AG20443 (cell line): ENCODE measurements around the gene GPR149.
A peak's percentile ranks its signal among the peaks of the same experiment; 100 is the strongest.
"Not testable (repeated sequence)": the region's sequence is repeated elsewhere in the genome, so short reads cannot be mapped to it uniquely, and the experiment has no call there.

Experiments used
- DNase-seq: peaks from one replicate; pipeline ENCODE4 v3.0.0; 2012; ENCODE audit warnings: low spot score, mixed read lengths

GPR149 gene, protein sequence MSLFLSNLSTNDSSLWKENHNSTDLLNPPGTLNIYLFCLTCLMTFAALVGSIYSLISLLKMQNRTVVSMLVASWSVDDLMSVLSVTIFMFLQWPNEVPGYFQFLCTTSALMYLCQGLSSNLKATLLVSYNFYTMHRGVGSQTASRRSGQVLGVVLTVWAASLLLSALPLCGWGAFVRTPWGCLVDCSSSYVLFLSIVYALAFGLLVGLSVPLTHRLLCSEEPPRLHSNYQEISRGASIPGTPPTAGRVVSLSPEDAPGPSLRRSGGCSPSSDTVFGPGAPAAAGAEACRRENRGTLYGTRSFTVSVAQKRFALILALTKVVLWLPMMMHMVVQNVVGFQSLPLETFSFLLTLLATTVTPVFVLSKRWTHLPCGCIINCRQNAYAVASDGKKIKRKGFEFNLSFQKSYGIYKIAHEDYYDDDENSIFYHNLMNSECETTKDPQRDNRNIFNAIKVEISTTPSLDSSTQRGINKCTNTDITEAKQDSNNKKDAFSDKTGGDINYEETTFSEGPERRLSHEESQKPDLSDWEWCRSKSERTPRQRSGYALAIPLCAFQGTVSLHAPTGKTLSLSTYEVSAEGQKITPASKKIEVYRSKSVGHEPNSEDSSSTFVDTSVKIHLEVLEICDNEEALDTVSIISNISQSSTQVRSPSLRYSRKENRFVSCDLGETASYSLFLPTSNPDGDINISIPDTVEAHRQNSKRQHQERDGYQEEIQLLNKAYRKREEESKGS

GRCh38 chr3:154430014-154430413, at the start of gene GPR149:
TSS of gene GPR149 (minus strand) at chr3:154430190. CDS start at chr3:154429615, 575 bp downstream.
- DNase-seq, result no peak

DNA sequence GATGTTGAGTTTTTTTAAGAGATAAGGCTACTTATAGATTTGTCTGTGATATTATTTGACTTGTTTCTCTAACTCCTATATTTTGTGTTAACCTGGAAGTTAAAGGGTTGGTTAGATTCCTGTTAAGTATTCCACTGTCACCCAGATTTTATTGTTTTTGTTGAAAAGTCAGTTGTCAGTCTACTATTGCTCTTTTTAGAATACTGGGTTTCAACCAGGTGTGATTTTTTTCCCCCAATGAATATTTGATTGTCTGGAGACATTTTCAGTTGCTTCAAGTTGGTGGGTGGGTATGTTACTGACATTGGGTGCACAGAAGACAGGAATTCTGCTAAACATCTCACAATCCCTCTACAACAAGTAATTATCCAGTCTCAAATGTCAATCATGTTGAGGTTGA, 43.8 kb upstream of the GPR149 start:
- DNase-seq, result no peak

- no peak for DNase-seq
Observed at GRCh38 chr3:154469585-154469984, 39.6 kb upstream of the GPR149 start.

DNA sequence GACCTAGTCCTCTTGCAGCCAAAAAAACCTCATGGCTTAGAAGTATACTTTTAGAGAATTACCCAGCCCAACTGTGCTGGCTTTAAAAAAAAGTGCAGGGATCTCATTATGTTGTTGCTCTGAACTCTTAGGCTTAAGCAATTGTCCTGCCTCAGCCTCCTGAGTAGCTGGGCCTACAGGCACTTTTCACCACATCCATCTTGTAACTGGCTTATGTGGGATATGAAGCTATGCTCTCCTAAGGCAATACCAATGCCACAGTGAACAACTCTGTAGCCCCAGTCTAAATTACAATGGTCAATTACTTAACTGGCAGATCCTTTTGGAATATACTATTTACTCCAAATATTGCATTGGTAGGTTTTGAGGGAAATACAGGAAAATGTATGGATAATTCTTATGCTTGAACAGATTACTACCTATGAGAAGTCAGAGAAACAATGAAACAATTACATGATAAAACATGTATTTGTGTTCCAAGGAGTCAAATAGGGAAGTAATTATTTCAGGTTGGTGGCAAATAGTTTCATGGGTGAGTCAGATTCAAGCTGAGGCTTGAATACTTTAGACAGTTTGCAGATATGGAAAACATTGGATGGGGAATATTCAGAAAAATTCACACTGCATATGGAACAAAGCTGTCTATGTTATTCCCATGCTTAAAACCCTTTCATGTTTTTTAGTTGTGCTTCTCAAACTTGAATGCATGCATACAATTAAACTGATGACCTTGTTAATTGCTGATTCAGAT, 34.6 kb upstream of the GPR149 start:
- DNase-seq, result no peak

GRCh38 chr3:154458560-154458959, 28.6 kb upstream of the GPR149 start:
- no peak for DNase-seq

- DNase-seq, result not testable (repeated sequence)
Observed at GRCh38 chr3:154439081-154439480, 9.1 kb upstream of the GPR149 start.

GRCh38 chr3:154431043-154431442, 1.1 kb upstream of the GPR149 start:
- no peak for DNase-seq

GRCh38 chr3:154428286-154429206, 1.4 kb downstream of the GPR149 start:
- peak; percentile 35 for DNase-seq

GRCh38 chr3:154427685-154428285, 2.2 kb downstream of the GPR149 start:
- peak; percentile 14 for DNase-seq

DNA sequence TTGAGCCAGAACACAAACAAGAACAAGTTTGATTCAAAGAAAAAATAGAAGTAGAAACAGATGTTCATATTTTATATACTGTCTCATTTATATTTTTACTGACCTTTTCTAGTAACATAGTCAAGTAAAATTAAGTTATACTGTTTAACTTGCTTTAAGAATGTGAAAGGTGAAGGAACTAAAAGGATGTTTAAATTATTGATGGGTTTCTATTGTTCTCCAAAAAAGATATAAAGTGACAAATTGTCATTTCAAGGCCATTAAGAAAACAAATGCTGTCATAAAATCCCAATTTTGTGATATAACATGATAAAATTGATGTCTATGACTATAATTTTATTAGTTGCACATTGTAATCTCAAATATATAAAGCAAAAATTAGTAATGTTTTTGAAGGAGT, 7.3 kb downstream of the GPR149 start:
- no peak for DNase-seq

GRCh38 chr3:154421083-154421482, 8.9 kb downstream of the GPR149 start:
- DNase-seq, result peak; percentile 10

- no peak for DNase-seq
Observed at GRCh38 chr3:154398084-154398967, 31.7 kb downstream of the GPR149 start.

DNA sequence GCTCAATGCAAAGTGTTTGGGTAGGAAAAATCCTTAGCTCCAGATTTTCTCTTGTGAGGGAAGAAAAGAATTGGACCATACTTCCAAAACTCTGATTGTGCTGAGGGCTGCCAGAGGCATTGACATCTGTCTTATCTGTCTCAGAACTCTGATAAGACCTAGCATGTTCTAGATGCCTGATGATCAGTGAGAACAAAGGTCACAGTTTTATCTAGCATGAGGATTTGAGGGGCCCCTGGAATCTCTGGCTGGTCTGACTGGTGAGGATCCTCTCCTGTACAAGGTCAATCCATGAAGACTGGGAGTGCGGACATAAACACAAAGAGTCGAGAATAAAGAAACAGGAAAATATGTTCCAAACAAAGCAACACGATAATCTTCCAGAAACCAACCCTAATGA, 40.1 kb downstream of the GPR149 start:
- DNase-seq, result no peak

- DNase-seq, result no peak
Observed at GRCh38 chr3:154384479-154384878, 45.5 kb downstream of the GPR149 start.

DNA sequence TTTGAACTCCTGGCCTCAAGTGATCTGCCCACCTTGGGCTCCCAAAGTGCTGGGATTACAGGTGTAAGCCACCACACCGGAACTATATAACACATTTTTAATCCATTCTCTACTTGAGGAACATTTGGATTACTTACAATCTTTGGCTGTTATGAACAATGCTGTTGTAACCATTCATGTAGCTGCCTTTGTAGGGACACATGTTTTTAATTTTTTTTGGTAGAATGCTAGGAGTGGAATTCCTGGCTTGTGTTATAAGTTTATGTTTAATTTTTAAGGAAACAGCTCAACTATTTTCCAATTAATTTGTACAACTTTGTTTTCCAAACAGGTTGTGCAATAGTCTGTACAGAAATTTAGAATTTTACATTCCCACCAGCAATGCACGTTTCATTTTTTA, 51.7 kb downstream of the GPR149 start:
- no peak for DNase-seq

- no peak for DNase-seq
Observed at GRCh38 chr3:154367221-154367620, 62.8 kb downstream of the GPR149 start.

GRCh38 chr3:154364849-154365248, 65.1 kb downstream of the GPR149 start:
- no peak for DNase-seq

GRCh38 chr3:154361099-154361498, 68.9 kb downstream of the GPR149 start:
- no peak for DNase-seq

DNA sequence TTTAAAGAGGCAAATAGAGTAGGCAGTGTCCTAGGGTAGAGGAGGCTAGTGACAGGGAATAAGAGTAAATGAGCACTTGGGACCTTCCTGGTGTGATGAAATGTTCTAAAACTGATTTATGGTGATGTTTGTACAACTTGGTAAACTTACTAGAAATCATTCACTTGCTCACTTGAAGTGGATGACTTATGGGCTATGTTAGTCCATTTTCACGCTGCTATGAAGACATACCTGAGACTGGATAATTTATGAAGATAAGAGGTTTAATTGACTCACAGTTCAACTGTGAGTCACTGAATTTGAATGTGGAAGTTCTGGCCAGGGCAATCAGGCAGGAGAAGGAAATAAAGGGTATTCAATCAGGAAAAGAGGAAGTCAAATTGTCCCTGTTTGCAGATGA, 74.0 kb downstream of the GPR149 start:
- DNase-seq, result no peak

DNA sequence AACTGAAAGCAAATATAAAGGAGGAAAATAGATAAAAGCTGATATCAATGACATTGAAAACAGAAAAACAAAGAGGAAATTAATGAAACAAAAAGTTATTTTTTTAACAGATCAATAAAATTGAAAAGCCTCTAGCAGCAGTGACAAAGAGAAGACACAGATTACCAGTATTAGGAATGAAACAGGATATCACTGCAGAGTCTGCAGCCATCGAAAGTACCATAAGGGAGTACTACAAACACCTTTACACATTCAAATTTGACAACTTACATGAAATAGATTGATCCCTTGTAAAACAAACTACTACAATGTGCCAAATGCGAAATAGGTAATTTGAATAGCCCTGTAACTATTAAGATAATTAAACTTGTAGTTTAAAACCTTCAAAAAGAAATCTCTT, 80.8 kb downstream of the GPR149 start:
- DNase-seq, result no peak
